ENCODE data around the gene UNC79.

- TF ChIP-seq CTCF (conservative IDR thresholded peaks at IDR 0.05; ENCODE audit: low read depth, low read length) (no peak), EZH2 (IDR thresholded peaks at IDR 0.05; ENCODE audit: low read length, unreplicated experiment) (no peak)
Observed at GRCh38 chr14:93531644-93532043, 100.9 kb downstream of the UNC79 start.

Data from PC-3 (cell line).